GM23338 (cell line): Measurements from ENCODE around the gene TPD52L2. TPM values are rescaled to one million over a fixed set of nuclear protein-coding genes. Genes with fewer than 3 reads are reported as not detected.

Source experiments
- ATAC-seq: fragments of 200-7000 bp; cut with Tn5 transposase; 3 replicates; pipeline ENCODE4 v1.9.1; 2020
- DNase-seq: peaks from one replicate; pipeline ENCODE4 v3.0.0-alpha.2; 2015; ENCODE audit warnings: low spot score
- H2AFZ ChIP-seq: fragments of 200-600 bp; sonication (generic); 2 replicates; pipeline ENCODE4 v1.8.0; 2016; ENCODE audit warnings: antibody characterized with exemption, mild to moderate bottlenecking, moderate library complexity
- H3F3A ChIP-seq: fragments of 200-600 bp; sonication (generic); replicated peaks from 2 replicates; pipeline ENCODE4 v1.8.0; 2017; ENCODE audit warnings: antibody characterized with exemption, mixed run types, low read depth
- H3K27ac ChIP-seq: fragments of 200-600 bp; sonication (generic); 2 replicates; pipeline ENCODE4 v1.6.1; 2016; ENCODE audit warnings: low read depth
- H3K27me3 ChIP-seq: fragments of 200-600 bp; sonication (generic); 2 replicates; pipeline ENCODE4 v1.8.0; 2016; ENCODE audit warnings: mild to moderate bottlenecking, mixed run types, moderate library complexity; ENCODE audit not compliant: insufficient read depth
- H3K36me3 ChIP-seq: fragments of 200-600 bp; sonication (generic); 2 replicates; pipeline ENCODE4 v1.8.0; 2016; ENCODE audit warnings: mild to moderate bottlenecking; ENCODE audit not compliant: insufficient read depth
- H3K4me1 ChIP-seq: fragments of 200-600 bp; sonication (generic); 2 replicates; pipeline ENCODE4 v1.8.0; 2016; ENCODE audit warnings: mild to moderate bottlenecking, moderate library complexity; ENCODE audit not compliant: insufficient read depth
- H3K4me2 ChIP-seq: fragments of 200-600 bp; sonication (generic); 2 replicates; pipeline ENCODE4 v1.7.1; 2017; ENCODE audit warnings: mixed run types
- H3K4me3 ChIP-seq: fragments of 200-600 bp; sonication (generic); 2 replicates; pipeline ENCODE4 v1.6.1; 2016; ENCODE audit warnings: mixed run types
- H3K79me2 ChIP-seq: fragments of 200-600 bp; sonication (generic); replicated peaks from 2 replicates; pipeline ENCODE4 v1.8.0; 2017; ENCODE audit warnings: mild to moderate bottlenecking; ENCODE audit not compliant: insufficient read depth
- H3K9me2 ChIP-seq: fragments of 200-600 bp; sonication (generic); 2 replicates; pipeline ENCODE4 v1.8.0; 2017; ENCODE audit not compliant: insufficient read depth
- H4K20me1 ChIP-seq: fragments of 200-600 bp; sonication (generic); replicated peaks from 2 replicates; pipeline ENCODE4 v1.8.0; 2017; ENCODE audit warnings: mild to moderate bottlenecking; ENCODE audit not compliant: insufficient read depth
- H3K27ac Mint-ChIP-seq: 2 replicates; pipeline ENCODE4 v1.8.0; 2020; ENCODE audit warnings: inconsistent platforms, mild to moderate bottlenecking, moderate library complexity, mixed read lengths
- H3K27me3 Mint-ChIP-seq: 3 replicates; pipeline ENCODE4 v1.8.0; 2022; ENCODE audit warnings: low read depth, mild to moderate bottlenecking, moderate library complexity, mixed read lengths, inconsistent platforms; ENCODE audit not compliant: insufficient read depth, poor library complexity
- H3K36me3 Mint-ChIP-seq: 3 replicates; pipeline ENCODE4 v1.8.0; 2021; ENCODE audit warnings: low read depth, mild to moderate bottlenecking, inconsistent platforms, moderate library complexity, mixed read lengths
- H3K4me1 Mint-ChIP-seq: 3 replicates; pipeline ENCODE4 v1.8.0; 2020; ENCODE audit warnings: mild to moderate bottlenecking, inconsistent platforms, mixed read lengths
- H3K4me3 Mint-ChIP-seq: 3 replicates; pipeline ENCODE4 v1.8.0; 2021; ENCODE audit warnings: moderate library complexity, mild to moderate bottlenecking, inconsistent platforms, mixed read lengths
- H3K9me3 Mint-ChIP-seq: 3 replicates; pipeline ENCODE4 v1.8.0; 2020; ENCODE audit warnings: moderate library complexity, mild to moderate bottlenecking, inconsistent platforms, mixed read lengths
- STAT1 ChIP-seq: IDR thresholded peaks from one replicate; pipeline ENCODE4 v1.6.1; 2016; ENCODE audit warnings: antibody characterized with exemption; ENCODE audit not compliant: unreplicated experiment
- polyA plus RNA-seq: library from polyadenylated mRNA; unstranded; fragments of >200 nt; fragmentation: Nextera tagmentation; extraction: Ambion mirVana; gene quantifications from 2 replicates; pipeline ENCODE4 v1.2.1, GENCODE V29; 2016
- total RNA-seq: library from RNA; depleted of rRNA; stranded (reverse); fragments of >200 nt; shearing (Covaris generic); gene quantifications from 2 replicates; pipeline ENCODE4 v1.2.3, GENCODE V29; 2014
- TF ChIP-seq, protein P1 (sequence below): fragments of 250-450 bp; sonication (Bioruptor Pico); IDR thresholded peaks from 2 replicates; pipeline ENCODE4 v1.5.0; 2020; ENCODE audit warnings: mild to moderate bottlenecking, moderate library complexity
- TF ChIP-seq, protein P2 (sequence below): IDR thresholded peaks from 2 replicates; pipeline ENCODE4 v1.6.1; 2016; ENCODE audit warnings: antibody characterized with exemption
- TF ChIP-seq, protein P3 (sequence below), 2 experiments: fragments of 200-600 bp in 1 of 2; sonication (generic) in 1 of 2; conservative IDR thresholded peaks; 2 replicates each; pipeline versions ENCODE4 v1.5.1 to v1.6.1; 2016 to 2017; ENCODE audit warnings: antibody characterized with exemption in 2 of 2, low read depth in 2 of 2, mild to moderate bottlenecking in 2 of 2, moderate library complexity in 1 of 2

The TPD52L2 gene
- total and polyA plus RNA-seq, 2 experiments from 2014 or later: 40.2 to 103 TPM

DNA sequence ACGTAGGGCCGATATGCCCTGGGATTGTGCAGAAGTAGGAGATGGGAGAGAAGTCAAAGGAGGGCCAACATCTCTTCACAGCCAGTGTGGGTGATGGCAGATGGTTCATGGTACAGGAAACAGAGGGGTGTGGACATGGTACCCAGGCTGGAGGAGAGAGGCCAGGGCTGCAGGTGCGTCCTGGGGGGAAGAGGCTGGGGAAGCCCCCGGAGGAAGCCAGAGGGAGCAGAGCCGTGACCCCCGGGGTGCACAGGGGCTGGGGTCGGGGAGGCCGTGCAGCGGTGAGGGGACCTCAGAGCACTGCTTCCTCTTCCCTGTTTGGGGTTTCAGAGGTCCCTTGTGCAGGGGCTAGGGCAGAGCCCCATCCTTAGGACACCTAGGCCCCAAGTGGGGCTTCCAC is 22.8 kb upstream of the TPD52L2 start (continued):
- TF ChIP-seq, protein P1, sequence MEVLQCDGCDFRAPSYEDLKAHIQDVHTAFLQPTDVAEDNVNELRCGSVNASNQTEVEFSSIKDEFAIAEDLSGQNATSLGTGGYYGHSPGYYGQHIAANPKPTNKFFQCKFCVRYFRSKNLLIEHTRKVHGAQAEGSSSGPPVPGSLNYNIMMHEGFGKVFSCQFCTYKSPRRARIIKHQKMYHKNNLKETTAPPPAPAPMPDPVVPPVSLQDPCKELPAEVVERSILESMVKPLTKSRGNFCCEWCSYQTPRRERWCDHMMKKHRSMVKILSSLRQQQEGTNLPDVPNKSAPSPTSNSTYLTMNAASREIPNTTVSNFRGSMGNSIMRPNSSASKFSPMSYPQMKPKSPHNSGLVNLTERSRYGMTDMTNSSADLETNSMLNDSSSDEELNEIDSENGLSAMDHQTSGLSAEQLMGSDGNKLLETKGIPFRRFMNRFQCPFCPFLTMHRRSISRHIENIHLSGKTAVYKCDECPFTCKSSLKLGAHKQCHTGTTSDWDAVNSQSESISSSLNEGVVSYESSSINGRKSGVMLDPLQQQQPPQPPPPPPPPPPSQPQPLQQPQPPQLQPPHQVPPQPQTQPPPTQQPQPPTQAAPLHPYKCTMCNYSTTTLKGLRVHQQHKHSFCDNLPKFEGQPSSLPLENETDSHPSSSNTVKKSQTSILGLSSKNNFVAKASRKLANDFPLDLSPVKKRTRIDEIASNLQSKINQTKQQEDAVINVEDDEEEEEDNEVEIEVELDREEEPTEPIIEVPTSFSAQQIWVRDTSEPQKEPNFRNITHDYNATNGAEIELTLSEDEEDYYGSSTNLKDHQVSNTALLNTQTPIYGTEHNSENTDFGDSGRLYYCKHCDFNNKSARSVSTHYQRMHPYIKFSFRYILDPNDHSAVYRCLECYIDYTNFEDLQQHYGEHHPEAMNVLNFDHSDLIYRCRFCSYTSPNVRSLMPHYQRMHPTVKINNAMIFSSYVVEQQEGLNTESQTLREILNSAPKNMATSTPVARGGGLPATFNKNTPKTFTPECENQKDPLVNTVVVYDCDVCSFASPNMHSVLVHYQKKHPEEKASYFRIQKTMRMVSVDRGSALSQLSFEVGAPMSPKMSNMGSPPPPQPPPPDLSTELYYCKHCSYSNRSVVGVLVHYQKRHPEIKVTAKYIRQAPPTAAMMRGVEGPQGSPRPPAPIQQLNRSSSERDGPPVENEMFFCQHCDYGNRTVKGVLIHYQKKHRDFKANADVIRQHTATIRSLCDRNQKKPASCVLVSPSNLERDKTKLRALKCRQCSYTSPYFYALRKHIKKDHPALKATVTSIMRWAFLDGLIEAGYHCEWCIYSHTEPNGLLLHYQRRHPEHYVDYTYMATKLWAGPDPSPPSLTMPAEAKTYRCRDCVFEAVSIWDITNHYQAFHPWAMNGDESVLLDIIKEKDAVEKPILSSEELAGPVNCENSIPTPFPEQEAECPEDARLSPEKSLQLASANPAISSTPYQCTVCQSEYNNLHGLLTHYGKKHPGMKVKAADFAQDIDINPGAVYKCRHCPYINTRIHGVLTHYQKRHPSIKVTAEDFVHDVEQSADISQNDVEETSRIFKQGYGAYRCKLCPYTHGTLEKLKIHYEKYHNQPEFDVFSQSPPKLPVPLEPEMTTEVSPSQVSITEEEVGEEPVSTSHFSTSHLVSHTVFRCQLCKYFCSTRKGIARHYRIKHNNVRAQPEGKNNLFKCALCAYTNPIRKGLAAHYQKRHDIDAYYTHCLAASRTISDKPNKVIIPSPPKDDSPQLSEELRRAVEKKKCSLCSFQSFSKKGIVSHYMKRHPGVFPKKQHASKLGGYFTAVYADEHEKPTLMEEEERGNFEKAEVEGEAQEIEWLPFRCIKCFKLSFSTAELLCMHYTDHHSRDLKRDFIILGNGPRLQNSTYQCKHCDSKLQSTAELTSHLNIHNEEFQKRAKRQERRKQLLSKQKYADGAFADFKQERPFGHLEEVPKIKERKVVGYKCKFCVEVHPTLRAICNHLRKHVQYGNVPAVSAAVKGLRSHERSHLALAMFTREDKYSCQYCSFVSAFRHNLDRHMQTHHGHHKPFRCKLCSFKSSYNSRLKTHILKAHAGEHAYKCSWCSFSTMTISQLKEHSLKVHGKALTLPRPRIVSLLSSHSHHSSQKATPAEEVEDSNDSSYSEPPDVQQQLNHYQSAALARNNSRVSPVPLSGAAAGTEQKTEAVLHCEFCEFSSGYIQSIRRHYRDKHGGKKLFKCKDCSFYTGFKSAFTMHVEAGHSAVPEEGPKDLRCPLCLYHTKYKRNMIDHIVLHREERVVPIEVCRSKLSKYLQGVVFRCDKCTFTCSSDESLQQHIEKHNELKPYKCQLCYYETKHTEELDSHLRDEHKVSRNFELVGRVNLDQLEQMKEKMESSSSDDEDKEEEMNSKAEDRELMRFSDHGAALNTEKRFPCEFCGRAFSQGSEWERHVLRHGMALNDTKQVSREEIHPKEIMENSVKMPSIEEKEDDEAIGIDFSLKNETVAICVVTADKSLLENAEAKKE (CRISPR knock-in tag): no peak
- no peak for TF ChIP-seq STAT1

DNA sequence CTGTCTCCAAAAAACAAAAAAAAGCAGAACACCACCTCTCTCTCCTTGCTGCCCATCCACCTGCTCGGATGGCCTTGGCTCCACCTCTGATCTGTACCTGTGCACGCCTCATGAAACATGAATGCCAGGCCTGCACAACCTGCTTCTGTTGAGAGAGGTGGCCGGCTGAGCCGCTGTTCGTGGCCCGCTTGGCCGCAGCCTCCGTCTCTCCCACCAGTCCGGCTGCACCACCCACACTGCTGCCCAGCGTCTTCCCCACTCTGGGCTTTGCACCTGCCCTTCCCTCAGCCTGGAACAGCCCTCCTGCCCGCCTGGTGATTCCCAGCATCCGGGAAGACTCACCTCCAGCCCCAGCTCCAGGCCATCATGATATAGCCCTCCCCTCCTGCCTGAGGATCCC is 21.8 kb upstream of the TPD52L2 start:
- H3K27ac ChIP-seq: no peak overlapping the region
- no peaks in the 10 kb centered on the region for H3K27me3 ChIP-seq
- H3K36me3 ChIP-seq: no peaks in the 10 kb centered on the region
- H3F3A ChIP-seq: peaks cover 16% of the 10 kb centered on the region
- H3K27me3 Mint-ChIP-seq: peaks cover 12% of the 10 kb centered on the region
- H3K79me2 ChIP-seq: no peaks in the 10 kb centered on the region
- H3K36me3 Mint-ChIP-seq: no peaks in the 10 kb centered on the region
- peaks cover 28% of the 10 kb centered on the region for H3K4me1 ChIP-seq
- H2AFZ ChIP-seq: no peak overlapping the region
- H3K27ac Mint-ChIP-seq: no peak overlapping the region
- no peak overlapping the region for H3K4me3 Mint-ChIP-seq
- H3K4me2 ChIP-seq: no peak overlapping the region
- H3K9me2 ChIP-seq: no peaks in the 10 kb centered on the region
- no peaks in the 10 kb centered on the region for H3K9me3 Mint-ChIP-seq
- H4K20me1 ChIP-seq: no peaks in the 10 kb centered on the region
- peaks cover 17% of the 10 kb centered on the region for H3K4me1 Mint-ChIP-seq
- ATAC-seq (no peak), DNase-seq (no peak)
- H3K4me3 ChIP-seq: no peak overlapping the region
- TF ChIP-seq, protein P2, sequence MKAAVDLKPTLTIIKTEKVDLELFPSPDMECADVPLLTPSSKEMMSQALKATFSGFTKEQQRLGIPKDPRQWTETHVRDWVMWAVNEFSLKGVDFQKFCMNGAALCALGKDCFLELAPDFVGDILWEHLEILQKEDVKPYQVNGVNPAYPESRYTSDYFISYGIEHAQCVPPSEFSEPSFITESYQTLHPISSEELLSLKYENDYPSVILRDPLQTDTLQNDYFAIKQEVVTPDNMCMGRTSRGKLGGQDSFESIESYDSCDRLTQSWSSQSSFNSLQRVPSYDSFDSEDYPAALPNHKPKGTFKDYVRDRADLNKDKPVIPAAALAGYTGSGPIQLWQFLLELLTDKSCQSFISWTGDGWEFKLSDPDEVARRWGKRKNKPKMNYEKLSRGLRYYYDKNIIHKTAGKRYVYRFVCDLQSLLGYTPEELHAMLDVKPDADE: no peak
- TF ChIP-seq, protein P1 (CRISPR knock-in tag): no peak
- TF ChIP-seq, protein P3, sequence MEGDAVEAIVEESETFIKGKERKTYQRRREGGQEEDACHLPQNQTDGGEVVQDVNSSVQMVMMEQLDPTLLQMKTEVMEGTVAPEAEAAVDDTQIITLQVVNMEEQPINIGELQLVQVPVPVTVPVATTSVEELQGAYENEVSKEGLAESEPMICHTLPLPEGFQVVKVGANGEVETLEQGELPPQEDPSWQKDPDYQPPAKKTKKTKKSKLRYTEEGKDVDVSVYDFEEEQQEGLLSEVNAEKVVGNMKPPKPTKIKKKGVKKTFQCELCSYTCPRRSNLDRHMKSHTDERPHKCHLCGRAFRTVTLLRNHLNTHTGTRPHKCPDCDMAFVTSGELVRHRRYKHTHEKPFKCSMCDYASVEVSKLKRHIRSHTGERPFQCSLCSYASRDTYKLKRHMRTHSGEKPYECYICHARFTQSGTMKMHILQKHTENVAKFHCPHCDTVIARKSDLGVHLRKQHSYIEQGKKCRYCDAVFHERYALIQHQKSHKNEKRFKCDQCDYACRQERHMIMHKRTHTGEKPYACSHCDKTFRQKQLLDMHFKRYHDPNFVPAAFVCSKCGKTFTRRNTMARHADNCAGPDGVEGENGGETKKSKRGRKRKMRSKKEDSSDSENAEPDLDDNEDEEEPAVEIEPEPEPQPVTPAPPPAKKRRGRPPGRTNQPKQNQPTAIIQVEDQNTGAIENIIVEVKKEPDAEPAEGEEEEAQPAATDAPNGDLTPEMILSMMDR (conservative IDR thresholded peaks at IDR 0.05; ENCODE audit: low read depth in 2 of 2): no peak
